ENCODE measurements around the gene ACTR3.

Gene ACTR3

DNA sequence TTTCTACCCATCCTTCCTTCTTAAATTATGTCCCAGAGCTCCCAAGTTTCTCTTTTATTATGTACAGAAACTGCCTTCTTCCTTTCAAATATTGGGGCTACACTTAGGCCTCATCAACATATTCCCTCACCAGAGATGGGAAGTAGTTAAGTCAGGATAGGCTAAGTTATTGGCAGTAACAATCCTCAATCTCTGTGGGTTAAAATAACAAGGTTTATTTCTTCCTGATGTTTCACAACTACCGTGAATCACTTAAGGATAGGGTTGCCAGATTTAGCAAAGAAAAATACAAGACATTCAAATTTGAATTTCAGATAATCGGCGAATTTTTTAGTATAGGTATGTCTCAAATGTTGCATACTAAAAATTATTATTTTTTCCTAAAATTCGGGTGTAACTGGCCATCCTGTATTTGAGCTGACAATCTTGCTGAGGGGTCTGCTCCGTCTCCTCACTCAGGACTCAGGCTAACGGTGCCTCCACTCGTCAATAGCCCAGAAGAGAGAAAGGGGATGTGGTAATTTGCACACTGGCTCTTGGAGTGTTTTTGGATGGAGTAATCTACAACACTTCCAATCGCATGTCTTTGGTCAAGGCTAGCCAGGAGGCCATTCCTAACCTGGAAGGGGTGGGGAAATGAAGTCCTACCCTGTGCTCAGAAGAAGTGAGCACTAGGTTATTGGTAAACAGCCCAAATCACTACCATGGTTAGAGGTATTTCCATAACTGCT, 91.7 kb downstream of the ACTR3 start:
- in situ Hi-C loops (cut with HindIII; ENCODE audit: low sequenced_read_pairs), result no loop called here
- no peak overlapping the region for H3K4me3 ChIP-seq (ENCODE audit: low read depth, low read length)
- no peak for DNase-seq (ENCODE audit: low read depth)
- TF ChIP-seq, protein P1, sequence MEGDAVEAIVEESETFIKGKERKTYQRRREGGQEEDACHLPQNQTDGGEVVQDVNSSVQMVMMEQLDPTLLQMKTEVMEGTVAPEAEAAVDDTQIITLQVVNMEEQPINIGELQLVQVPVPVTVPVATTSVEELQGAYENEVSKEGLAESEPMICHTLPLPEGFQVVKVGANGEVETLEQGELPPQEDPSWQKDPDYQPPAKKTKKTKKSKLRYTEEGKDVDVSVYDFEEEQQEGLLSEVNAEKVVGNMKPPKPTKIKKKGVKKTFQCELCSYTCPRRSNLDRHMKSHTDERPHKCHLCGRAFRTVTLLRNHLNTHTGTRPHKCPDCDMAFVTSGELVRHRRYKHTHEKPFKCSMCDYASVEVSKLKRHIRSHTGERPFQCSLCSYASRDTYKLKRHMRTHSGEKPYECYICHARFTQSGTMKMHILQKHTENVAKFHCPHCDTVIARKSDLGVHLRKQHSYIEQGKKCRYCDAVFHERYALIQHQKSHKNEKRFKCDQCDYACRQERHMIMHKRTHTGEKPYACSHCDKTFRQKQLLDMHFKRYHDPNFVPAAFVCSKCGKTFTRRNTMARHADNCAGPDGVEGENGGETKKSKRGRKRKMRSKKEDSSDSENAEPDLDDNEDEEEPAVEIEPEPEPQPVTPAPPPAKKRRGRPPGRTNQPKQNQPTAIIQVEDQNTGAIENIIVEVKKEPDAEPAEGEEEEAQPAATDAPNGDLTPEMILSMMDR (IDR thresholded peaks at IDR 0.05; ENCODE audit: low read depth, low read length, missing control alignments), result no peak

DNA sequence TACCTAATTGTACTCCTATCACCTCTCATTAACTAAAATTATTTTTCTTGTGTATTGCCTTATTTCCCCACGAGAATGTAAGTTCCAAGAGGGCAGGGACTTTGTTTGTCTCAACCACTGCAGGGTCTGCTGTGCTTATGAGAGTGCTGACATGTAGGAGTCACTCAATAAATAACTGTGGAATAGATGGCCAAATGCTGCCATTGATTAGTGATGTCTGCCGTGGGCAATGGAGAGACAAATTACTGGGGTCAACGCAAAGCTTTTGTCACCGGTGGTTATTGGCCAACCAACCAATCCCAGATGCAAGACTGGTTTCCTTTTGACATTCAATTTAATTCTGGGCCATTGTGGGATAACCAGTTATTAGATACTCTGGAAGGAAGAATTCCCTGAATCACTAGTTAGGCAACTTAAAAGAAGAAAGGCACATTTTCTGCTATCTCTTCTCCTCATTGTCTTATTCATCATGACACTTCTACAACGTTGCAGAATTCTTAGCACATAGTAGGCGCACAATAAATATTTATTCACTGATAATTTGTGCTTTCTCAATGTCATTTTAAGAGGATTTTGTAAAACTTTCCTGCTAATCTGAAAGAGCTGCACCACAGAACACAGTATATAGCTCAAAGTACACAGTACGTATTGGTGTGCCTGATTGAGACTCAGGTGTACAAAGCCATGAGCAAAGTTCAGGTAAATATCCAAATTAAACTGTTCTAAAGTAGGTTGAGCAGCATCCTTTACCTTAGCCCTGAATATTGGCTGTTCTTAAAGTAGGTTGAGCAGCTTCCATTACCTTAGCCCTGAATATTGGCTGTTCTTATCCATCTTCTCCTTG, 95.9 kb downstream of the ACTR3 start:
- H3K4me3 ChIP-seq (ENCODE audit: low read depth, low read length), result no peak overlapping the region
- in situ Hi-C loops (cut with HindIII; ENCODE audit: low sequenced_read_pairs), result no loop called here
- DNase-seq (ENCODE audit: low read depth), result no peak
- TF ChIP-seq, protein P1 (IDR thresholded peaks at IDR 0.05; ENCODE audit: low read depth, low read length, missing control alignments), result no peak

DNA sequence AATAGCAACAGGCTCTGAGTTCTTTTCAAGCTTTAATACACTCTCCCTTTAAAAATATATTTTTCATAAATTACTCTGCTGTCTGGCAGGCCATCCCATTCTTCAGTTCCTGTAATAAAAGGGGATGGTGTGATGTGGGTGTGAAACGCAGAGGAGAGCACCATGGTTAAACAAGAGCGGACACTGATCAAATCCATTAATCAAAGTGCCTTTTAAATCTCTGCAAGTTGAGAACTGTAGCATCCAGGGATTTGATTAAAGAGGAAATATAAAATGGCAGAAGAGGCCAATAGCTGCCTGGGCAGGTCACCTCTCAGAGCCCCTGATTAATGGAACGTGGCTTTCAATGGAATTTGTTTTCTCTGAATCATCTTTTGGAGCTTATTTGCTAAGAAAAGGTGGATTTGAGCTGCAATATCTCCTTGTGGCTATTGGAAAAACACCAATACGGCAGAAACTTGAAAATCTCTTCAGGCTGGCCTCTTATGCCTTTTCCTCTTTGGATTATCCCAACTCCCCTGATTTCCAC, 96.9 kb downstream of the ACTR3 start:
- in situ Hi-C loops (cut with HindIII; ENCODE audit: low sequenced_read_pairs), result no loop called here
- TF ChIP-seq, protein P1 (IDR thresholded peaks at IDR 0.05; ENCODE audit: low read depth, low read length, missing control alignments), result no peak
- no peak for DNase-seq (ENCODE audit: low read depth)
- no peak overlapping the region for H3K4me3 ChIP-seq (ENCODE audit: low read depth, low read length)

DNA sequence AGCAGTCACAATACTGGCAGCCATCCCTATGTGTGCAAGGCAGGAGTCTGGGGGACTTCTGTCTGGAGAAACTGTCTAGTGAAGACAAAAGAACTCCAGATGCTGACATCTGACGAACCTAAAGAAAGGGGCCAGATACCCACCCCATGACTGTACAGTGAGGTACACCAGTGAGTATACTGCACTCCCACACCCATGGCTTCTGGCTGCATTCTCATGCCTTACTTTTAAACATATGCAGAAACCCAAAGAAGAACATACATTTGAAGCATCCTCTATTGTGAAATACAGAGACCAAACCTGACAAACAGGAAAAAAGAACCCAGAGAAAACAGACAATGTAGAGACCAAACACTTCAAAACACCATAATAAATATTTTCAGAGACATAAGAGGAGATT, 102.2 kb downstream of the ACTR3 start:
- DNase-seq (ENCODE audit: low read depth), result no peak
- no peak overlapping the region for H3K4me3 ChIP-seq (ENCODE audit: low read depth, low read length)
- in situ Hi-C loops (cut with HindIII; ENCODE audit: low sequenced_read_pairs), result no loop called here
- TF ChIP-seq, protein P1 (IDR thresholded peaks at IDR 0.05; ENCODE audit: low read depth, low read length, missing control alignments), result no peak

DNA sequence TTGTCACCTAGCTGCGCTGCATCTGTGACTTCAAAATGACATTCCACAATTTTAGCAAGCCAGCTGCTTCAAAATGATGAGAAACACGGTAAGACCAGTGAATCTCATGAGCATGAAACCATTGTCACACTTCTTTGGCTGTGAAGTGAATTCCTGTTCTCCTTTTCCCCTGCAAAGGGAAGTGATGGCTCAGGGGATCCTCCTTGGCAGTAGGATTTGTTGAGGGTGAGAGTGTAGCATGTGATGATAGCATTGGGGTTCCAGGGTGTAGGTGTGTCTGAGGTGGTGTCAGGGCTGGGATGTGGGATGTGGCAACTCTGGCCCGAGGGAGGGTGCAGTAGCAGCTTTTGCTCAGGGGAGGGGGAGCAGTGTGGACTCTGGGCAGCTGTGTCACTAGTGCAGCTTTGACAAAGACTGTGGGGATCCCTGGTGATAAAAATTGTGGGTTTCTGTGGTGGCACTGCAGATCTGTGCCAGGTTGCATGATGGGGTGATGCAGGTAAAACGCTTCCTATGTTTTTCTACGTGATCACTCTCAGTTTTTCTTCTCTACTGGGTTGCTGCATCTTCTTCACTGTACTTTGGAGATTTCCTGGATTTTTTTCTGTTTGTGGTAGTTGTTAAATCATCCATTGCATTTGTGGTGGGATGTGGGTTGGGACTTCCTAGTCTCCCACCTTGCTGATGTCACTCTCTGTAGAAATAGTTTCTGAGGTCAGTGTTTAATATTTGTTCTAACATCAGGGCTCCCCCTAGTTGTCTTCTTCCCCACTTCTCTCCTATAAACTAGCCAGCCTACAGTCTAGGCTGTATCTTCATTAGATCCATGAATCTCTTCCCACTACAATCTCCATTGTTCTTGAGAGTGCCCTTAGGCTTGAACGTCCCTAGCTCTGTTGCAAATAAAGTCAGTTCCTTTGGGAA, 107.0 kb downstream of the ACTR3 start:
- in situ Hi-C loops (cut with HindIII; ENCODE audit: low sequenced_read_pairs), result no loop called here
- H3K4me3 ChIP-seq (ENCODE audit: low read depth, low read length), result no peak overlapping the region
- DNase-seq (ENCODE audit: low read depth), result no peak
- TF ChIP-seq, protein P1 (IDR thresholded peaks at IDR 0.05; ENCODE audit: low read depth, low read length, missing control alignments), result no peak

DNA sequence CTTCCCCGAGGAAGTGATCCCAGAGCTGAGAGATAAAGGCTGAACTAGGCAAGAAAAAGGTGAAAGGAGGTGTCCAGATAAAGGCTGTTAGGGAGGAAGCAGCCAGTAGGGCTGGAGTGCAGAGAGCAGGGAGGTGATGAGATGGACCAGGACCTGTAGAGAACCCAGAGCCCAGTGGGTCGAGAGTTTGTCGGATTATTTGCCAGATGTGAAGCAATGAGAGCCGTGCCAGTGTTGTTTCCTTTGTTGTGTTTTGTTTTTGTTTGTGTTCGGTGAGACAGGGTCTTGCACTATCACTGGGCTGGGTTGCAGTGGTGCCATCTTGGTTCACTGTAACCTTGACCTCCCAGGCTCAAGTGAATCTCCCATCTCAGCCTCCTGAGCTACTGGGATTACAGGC, 111.3 kb downstream of the ACTR3 start:
- in situ Hi-C loops (cut with HindIII; ENCODE audit: low sequenced_read_pairs), result no loop called here
- H3K4me3 ChIP-seq (ENCODE audit: low read depth, low read length), result no peak overlapping the region
- DNase-seq (ENCODE audit: low read depth), result no peak
- TF ChIP-seq, protein P1 (IDR thresholded peaks at IDR 0.05; ENCODE audit: low read depth, low read length, missing control alignments), result no peak

Measured in astrocyte of the cerebellum (primary cell).